ENCODE results near the gene PSMB2.

DNA sequence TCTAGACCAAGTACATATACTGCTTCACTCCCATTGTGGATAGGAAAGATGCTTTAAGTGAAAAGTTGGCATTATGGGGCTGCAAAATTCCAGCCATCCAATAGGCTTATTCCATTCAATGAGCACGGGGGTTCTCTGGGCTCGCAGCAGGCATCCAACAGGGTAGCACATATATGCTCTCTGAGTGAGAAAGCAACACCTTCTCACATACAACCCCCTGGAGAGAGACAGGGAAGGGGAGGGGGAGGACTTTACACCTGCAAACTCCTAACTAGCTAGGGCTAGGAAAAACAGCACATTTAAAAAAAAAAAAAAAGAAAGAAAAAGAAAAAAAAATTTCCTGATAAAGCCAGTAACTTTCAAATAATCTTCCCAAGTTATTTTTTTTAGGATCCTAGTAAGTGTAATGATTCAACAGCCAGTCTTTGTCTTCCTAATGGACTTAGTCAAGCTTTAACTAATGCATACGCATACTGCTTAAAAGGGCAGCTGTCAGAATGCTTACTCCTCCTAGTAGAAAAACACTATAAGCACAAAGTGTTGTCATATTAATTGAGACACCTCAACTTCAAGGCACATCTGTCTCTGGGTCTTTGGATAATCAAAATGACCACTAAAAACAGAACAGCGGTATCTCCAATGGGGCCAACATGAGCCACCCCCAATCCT is 18.7 kb downstream of the PSMB2 start:
- TF ChIP-seq, protein P1, sequence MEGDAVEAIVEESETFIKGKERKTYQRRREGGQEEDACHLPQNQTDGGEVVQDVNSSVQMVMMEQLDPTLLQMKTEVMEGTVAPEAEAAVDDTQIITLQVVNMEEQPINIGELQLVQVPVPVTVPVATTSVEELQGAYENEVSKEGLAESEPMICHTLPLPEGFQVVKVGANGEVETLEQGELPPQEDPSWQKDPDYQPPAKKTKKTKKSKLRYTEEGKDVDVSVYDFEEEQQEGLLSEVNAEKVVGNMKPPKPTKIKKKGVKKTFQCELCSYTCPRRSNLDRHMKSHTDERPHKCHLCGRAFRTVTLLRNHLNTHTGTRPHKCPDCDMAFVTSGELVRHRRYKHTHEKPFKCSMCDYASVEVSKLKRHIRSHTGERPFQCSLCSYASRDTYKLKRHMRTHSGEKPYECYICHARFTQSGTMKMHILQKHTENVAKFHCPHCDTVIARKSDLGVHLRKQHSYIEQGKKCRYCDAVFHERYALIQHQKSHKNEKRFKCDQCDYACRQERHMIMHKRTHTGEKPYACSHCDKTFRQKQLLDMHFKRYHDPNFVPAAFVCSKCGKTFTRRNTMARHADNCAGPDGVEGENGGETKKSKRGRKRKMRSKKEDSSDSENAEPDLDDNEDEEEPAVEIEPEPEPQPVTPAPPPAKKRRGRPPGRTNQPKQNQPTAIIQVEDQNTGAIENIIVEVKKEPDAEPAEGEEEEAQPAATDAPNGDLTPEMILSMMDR (IDR thresholded peaks at IDR 0.05), result no peak
- no peak for TF ChIP-seq POLR2AphosphoS5 (IDR thresholded peaks at IDR 0.05)
- no peak for TF ChIP-seq POLR2A (IDR thresholded peaks at IDR 0.05)
- TF ChIP-seq EP300 (IDR thresholded peaks at IDR 0.05; ENCODE audit: low read depth), result no peak
